Kidney (tissue), 14 donors: Measurements from ENCODE around the gene TAF6. TPM values are rescaled to one million over a fixed set of nuclear protein-coding genes. Genes with fewer than 3 reads are reported as not detected.

Source experiments
- DNase-seq, 5 donors: peaks; one replicate each; pipeline ENCODE4 v3.0.0-alpha.2; 2013 to 2020
- FAIRE-seq: peaks from 2 replicates; lab custom pipeline; 2012; peaks lifted over from hg19 to GRCh38; lab: Jason Lieb, UNC
- H3K27ac ChIP-seq, 2 donors: one replicate each; pipeline ENCODE4 v1.7.0; 2013; ENCODE audit warnings: low read depth in 2 of 2, low read length in 2 of 2, inconsistent platforms in 1 of 2
- H3K27me3 ChIP-seq: one replicate; pipeline ENCODE4 v1.7.1; 2013; ENCODE audit warnings: low read length, inconsistent platforms; ENCODE audit not compliant: control insufficient read depth, insufficient read depth
- H3K36me3 ChIP-seq, 3 donors: one replicate each; pipeline versions ENCODE4 v1.7.0 to v1.7.1; 2013; ENCODE audit warnings: low read length in 3 of 3, control low read depth in 1 of 3, inconsistent platforms in 1 of 3; ENCODE audit not compliant: insufficient read depth in 3 of 3, control insufficient read depth in 2 of 3
- H3K4me1 ChIP-seq, 3 donors: one replicate each; pipeline versions ENCODE4 v1.7.0 to v1.7.1; 2013; ENCODE audit warnings: low read length in 3 of 3, inconsistent platforms in 1 of 3, low read depth in 1 of 3; ENCODE audit not compliant: control insufficient read depth in 2 of 3, insufficient read depth in 2 of 3
- H3K4me3 ChIP-seq, 3 donors: one replicate each; pipeline versions ENCODE4 v1.7.0 to v1.8.1; 2013; ENCODE audit warnings: low read length in 3 of 3, control low read depth in 1 of 3, inconsistent platforms in 1 of 3
- H3K9ac ChIP-seq, 3 donors: one replicate each; pipeline versions ENCODE4 v1.7.0 to v1.7.1; 2013; ENCODE audit warnings: low read length in 3 of 3, control low read depth in 1 of 3, inconsistent platforms in 1 of 3
- H3K9me3 ChIP-seq, 3 donors: one replicate each; pipeline versions ENCODE4 v1.7.0 to v1.7.1; 2013; ENCODE audit warnings: low read length in 3 of 3, control low read depth in 1 of 3, inconsistent platforms in 1 of 3; ENCODE audit not compliant: control insufficient read depth in 2 of 3, insufficient read depth in 1 of 3
- intact Hi-C: fragments of 100-400 bp; cut with DNase I; formaldehyde crosslinking; loops from one replicate; pipeline ENCODE4 v1.11.1; 2022
- polyA plus RNA-seq: library from polyadenylated mRNA; stranded (reverse); fragments of 350-450 nt; fragmentation: Illumina TruSeq; extraction: RNeasy Lipid Tissue Mini Kit (QIAGEN cat#74804); gene quantifications from one replicate; pipeline ENCODE4 v1.2.3, GENCODE V29; 2014; ENCODE audit warnings: low read depth, low replicate concordance; ENCODE audit not compliant: insufficient read depth
- total RNA-seq: library from RNA; stranded (reverse); fragmentation: NEBNext Ultra II Directional; extraction: Animal tissue kit (Norgen Biotek cat#: 25700); gene quantifications from one replicate; pipeline ENCODE4 v1.2.1, GENCODE V29; 2021
- TF ChIP-seq, protein P1 (sequence below): IDR thresholded peaks from 3 replicates; pipeline ENCODE4 v1.5.1; 2012; ENCODE audit warnings: mild to moderate bottlenecking, moderate library complexity, borderline replicate concordance; ENCODE audit not compliant: insufficient read depth; ENCODE audit errors: extremely low read depth
- donor health status: control.
- donor health status: control.
- donor health status: control.
- donor health status: control.
- donor health status: control.
- donor health status: DM: yes; HTN: yes; CAD: no.
- donor health status: Normal renal cell carcinoma (clear cell type).

TAF6 gene
- total and polyA plus RNA-seq, 2 donors from 2014 or later = 41.3 to 62.7 TPM

DNA sequence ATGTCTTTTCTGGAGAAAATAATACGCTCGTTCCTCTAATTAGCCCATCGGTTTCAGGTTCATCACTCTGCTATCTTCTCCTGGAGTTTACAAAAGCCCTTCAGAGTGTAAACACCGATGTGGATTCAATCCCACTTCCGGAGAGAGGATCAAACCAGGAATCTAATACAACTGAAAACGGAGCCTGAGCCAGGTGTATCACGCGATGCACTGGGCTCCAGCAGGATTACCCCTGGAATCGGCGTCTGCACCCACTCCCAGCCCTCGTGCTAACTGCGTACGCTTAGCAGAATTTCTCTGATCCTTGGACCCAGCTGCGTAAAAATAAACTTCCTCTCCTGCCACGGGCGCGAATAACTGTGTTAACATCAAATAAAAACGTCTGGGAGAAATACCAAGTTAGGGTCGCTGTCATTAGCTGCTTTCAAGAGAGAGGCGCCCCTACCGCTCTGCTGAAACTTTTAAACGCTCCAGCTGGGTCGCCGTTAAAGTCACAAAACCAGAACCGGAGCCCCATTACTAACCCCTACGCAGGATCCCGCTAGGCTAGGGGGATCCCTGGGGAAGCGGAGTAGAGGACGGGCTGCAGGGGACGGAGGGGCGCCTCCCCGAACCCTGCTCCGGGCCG lies 38.1 kb downstream of the TAF6 start:
- Histone ChIP-seq H3K27ac (peak overlapping the region; percentile 53 to 71), H3K27me3 (no peaks in the 10 kb centered on the region), H3K9ac (peak overlapping the region; percentile 87 to 96 (median 96)), H3K4me1 (peaks cover 2 to 21% (median 10%) of the 10 kb centered on the region in 3 donors), H3K4me3 (peak overlapping the region; percentile 97 to 98 (median 98)), H3K9me3 (peaks cover 0 to 3% (median 0%) of the 10 kb centered on the region in 3 donors), H3K36me3 (peaks cover 0 to 11% (median 4%) of the 10 kb centered on the region in 3 donors)
- FAIRE-seq (no peak), DNase-seq (peak in 3 of 5 donors; percentile 26 to 64 (median 50))
- intact Hi-C loops = no loop called here
- TF ChIP-seq, protein P1, sequence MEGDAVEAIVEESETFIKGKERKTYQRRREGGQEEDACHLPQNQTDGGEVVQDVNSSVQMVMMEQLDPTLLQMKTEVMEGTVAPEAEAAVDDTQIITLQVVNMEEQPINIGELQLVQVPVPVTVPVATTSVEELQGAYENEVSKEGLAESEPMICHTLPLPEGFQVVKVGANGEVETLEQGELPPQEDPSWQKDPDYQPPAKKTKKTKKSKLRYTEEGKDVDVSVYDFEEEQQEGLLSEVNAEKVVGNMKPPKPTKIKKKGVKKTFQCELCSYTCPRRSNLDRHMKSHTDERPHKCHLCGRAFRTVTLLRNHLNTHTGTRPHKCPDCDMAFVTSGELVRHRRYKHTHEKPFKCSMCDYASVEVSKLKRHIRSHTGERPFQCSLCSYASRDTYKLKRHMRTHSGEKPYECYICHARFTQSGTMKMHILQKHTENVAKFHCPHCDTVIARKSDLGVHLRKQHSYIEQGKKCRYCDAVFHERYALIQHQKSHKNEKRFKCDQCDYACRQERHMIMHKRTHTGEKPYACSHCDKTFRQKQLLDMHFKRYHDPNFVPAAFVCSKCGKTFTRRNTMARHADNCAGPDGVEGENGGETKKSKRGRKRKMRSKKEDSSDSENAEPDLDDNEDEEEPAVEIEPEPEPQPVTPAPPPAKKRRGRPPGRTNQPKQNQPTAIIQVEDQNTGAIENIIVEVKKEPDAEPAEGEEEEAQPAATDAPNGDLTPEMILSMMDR = no peak

DNA sequence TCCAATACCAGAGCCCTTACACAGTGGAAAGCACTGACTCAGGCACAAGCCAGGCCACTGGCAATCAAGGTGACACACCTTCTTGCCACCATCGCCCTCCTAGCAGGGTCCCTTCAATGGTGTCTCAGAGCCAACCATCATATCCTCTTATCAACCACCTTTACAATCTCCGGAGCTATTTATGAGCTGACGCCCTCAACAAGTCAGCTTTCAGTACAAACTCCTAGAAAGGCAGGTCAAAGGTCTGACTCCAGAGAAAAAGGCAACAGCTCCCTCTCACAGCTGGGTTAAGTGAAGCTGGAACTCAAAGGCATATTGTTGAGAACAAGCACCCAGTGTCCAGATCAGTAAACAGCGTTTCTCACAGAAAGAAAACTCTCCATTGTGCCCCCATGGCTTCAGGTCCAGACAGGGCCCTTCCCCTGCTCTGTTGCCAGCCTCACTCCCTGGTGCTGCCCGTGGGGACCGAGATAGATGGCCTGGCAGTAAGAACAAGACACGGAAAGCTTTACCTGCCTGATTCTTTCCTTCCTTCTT lies 40.1 kb downstream of the TAF6 start:
- no peak overlapping the region for H3K9ac ChIP-seq
- no peak overlapping the region for H3K27ac ChIP-seq
- H3K4me1 ChIP-seq = peaks cover 2 to 21% (median 10%) of the 10 kb centered on the region in 3 donors
- DNase-seq (no peak), FAIRE-seq (no peak)
- H3K9me3 ChIP-seq = peaks cover 0 to 3% (median 0%) of the 10 kb centered on the region in 3 donors
- H3K36me3 ChIP-seq = peaks cover 16 to 22% (median 17%) of the 10 kb centered on the region in 3 donors
- intact Hi-C loops = no loop called here
- H3K4me3 ChIP-seq = no peak overlapping the region
- TF ChIP-seq, protein P1 = no peak
- H3K27me3 ChIP-seq = no peaks in the 10 kb centered on the region

DNA sequence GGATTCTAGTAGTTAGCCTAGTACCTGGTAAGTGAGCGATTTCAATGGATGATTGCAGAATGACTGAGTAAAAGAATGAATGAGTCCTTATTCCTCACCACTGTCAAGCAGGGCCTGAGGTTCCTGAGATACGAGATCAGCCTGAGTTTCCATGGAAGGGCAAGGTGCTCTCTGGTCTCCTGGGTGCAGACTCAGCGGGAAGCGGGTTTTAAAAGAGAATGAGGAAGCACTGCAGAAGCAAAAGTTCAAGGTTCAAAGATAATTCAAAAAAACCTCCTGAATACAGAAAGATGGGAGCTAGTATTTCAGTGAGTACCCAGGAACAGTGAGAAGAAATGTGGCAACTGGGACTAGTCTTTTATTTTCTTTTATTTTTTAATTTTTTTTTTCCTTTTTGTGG lies 42.0 kb downstream of the TAF6 start:
- intact Hi-C loops = no loop called here
- FAIRE-seq (no peak), DNase-seq (no peak)
- no peaks in the 10 kb centered on the region for H3K27me3 ChIP-seq
- no peak overlapping the region for H3K9ac ChIP-seq
- H3K27ac ChIP-seq = no peak overlapping the region
- peaks cover 0 to 16% (median 5%) of the 10 kb centered on the region in 3 donors for H3K4me1 ChIP-seq
- TF ChIP-seq, protein P1 = no peak
- H3K9me3 ChIP-seq = peaks cover 0 to 7% (median 4%) of the 10 kb centered on the region in 3 donors
- peaks cover 31 to 36% (median 35%) of the 10 kb centered on the region in 3 donors for H3K36me3 ChIP-seq
- H3K4me3 ChIP-seq = no peak overlapping the region
